ENCODE data around the gene ADGRB3.
A peak's percentile ranks its signal among the peaks of the same experiment; 100 is the strongest.

ADGRB3 gene

DNA sequence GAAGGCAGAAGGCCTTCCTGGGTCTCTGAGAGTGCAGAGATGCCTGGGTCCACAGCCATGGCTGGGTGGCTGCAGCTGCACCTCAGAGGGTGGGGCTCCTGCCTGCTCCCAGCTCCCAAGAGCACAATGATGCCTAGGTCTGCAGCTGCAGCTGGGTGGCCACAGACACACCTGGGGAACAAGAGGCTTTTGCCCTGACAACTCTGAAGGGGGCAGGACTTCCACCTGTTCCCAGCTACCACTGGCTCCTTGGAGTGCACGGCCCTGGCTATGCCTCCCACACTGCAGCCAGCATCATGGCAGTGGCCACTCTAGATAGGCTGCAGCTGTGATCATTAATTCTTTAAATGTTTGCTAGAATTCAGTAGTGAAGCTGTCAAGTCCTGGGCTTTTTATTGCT lies 511.3 kb downstream of the ADGRB3 start:
- DNase-seq: no peak

GRCh38 chr6:69155467-69155866 lies 520.4 kb downstream of the ADGRB3 start:
- no peak for DNase-seq

GRCh38 chr6:69162811-69163210 lies 527.7 kb downstream of the ADGRB3 start:
- no peak for DNase-seq

GRCh38 chr6:69164564-69165229 lies 529.6 kb downstream of the ADGRB3 start:
- no peak for DNase-seq

GRCh38 chr6:69179681-69180080 lies 544.6 kb downstream of the ADGRB3 start:
- no peak for DNase-seq

DNA sequence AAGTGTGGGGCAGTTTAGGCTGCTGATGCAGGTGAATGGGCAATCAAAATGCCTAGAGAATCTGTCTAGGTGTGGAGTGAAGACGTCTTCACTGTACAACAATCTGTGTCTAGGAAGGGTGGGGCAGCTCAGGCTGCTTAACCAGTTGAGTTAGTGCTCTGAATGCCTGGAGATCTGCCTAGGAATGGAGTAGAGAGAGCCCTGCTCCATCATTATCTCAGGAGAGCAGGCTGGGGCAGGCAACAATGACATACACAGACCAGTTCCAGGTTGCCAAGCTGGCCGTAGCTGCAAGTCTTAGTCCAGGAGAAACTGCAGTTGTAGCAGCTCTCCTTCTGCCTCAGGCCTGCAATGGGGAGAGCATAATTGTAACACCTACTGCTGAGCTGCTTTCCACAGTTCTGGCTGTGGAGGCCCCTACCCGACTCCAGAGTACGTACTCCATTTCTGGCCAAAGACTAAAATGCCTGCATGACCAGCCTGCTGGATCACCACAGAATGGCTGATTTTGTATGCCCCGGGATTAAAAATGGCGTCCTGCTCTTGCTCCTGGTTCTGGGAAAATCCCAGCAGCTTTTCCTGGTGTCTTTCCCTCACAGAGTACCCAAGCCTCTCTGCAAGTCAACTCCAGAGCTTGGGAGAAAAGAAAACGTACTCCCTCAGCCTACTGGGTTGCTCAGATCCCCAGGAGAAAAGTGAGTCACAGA lies 545.4 kb downstream of the ADGRB3 start:
- no peak for DNase-seq

GRCh38 chr6:69181964-69182363 lies 546.9 kb downstream of the ADGRB3 start:
- no peak for DNase-seq

GRCh38 chr6:69185276-69185675 lies 550.2 kb downstream of the ADGRB3 start:
- DNase-seq: no peak

DNA sequence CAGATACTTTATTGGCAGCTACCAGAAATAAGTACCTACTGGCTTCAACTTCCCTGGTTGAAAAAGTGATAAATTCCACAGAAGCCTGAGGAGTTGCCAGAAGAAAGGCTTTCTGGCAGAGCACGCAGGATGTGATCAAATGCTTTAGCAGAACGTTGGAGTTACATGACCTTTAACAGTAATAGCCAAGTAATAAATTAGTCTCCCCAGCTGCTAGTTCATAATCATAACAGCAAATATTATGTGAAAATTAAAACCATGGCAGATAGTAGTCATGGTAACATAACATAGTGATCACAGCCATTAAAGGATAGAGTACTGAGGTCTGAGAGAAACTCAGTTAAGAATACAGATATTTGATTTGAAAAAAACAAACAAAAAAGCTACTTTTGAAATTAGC lies 567.7 kb downstream of the ADGRB3 start:
- no peak for DNase-seq

DNA sequence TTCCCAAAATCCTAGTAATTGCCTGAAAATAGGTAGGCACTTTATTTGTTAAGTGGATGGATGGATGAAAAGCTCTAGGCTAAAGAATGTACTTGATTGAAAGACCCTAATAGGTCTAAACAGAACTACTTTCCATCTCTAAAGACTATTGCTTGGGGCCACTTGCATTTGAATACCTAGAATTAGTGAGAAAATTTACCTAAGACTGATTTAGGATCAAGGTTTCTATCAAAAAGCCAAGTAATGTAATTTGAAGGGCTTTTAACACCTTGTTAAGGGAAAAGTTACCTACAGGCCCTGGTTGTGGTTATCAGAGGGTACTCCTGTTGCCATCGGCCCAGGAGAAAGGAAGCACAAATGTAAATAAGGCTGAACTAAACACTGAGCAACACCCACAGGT lies 581.0 kb downstream of the ADGRB3 start:
- DNase-seq: no peak

- no peak for DNase-seq
Observed at GRCh38 chr6:69217343-69217742, 582.3 kb downstream of the ADGRB3 start.

- DNase-seq: no peak
Observed at GRCh38 chr6:69220375-69220774, 585.3 kb downstream of the ADGRB3 start.

- DNase-seq: no peak
Observed at GRCh38 chr6:69232008-69232407, 596.9 kb downstream of the ADGRB3 start.

DNA sequence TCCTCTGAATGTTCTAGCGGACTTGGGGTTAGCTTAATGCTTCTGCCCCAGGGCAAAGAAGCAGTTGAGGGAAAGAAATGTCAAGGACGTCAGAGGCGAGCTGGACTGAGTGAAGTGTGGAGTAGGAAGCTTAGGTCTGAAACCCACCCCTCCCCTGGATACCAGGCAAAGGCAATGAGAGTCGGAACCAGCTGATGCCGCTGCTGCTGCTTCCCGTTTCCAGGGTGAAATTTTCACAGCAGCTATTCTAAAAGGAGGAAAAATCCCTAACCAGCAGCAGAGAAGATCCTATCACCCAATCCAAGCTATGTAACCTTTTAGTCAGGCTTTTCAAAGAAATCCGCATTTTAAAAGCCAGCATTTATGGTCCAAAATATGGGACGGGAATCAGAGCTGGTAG lies 597.4 kb downstream of the ADGRB3 start:
- no peak for DNase-seq

DNA sequence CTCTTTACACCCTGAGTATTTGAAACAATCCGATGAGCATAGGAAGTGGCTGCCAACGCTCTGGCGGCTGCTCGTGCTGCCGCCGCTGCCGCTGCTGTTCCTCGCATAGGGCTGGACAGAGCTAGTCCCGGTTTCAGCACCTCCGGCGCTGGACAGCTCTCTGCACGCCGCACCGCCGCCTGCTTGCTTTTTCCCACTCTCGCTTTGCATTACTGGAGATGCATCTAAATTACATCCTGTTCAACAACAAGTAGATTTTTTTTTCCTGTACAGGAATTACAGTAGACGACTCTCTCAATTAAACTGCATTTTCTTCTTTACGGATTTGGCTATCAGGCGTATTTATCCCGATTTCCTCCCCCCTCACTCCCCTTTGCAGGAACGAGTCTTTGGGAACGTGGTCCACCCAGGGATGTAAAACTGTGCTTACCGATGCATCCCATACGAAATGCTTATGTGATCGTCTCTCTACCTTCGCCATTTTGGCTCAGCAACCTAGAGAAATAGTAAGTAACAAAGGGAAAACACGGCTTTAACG lies 597.9 kb downstream of the ADGRB3 start:
- DNase-seq: peak; percentile 49

- DNase-seq: no peak
Observed at GRCh38 chr6:69238067-69238466, 603.0 kb downstream of the ADGRB3 start.

DNA sequence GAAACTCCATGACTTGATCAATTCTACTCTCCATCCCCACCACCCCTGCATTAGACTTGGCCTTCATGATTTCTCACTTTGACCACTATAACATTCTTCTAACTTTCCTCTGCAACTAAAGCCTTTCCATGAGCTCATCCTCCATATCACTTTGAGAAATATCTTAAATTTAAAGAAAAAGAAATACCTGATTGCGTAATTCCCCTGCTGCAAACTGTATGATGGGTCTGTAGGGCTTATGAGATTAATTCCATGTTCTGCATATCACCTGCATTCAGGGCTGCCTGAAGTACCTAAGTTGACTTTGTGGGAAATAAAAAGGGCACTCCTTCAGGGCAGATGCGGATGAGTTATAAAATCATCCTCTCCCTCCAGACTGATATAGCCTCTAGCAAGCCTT lies 611.9 kb downstream of the ADGRB3 start:
- no peak for DNase-seq

DNA sequence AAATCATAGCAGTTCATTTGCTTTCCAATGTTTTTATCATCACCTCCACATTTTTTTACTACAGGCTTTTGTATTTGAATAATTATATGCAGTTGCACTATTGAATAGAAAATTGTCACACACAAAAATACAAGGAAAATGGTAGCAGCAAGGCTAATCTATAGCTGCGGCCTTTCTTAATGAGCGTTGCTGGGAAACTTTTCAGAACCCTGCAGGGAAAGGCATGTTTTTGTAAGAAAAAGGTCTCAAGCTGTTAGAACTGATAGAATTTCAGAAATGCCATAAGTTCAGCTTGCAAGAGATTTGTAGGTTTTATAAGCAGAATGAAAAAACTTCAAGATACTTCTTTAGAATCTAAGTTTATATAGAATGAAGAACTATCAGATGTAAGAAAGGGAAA lies 625.9 kb downstream of the ADGRB3 start:
- no peak for DNase-seq

GRCh38 chr6:69263297-69263696 lies 628.2 kb downstream of the ADGRB3 start:
- DNase-seq: no peak

DNA sequence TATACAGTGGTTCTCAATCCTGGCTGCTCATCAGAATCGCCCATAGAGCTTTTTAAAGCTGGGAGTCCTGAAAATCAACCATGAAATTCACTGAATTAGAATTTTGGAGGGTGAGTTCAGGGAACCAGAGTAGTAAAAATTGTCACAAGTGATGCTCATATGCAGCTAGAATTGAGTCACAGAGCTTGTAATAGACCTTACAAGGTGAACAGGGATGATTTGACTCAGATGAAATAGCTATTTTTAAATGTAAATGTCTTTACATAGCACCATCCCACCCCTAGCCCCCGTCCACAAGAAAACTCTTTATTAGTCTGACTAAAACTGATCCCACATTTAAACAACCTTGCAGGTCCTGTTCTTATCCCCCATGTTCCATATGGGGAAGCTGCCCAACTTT lies 630.0 kb downstream of the ADGRB3 start:
- no peak for DNase-seq

- no peak for DNase-seq
Observed at GRCh38 chr6:69265706-69266105, 630.6 kb downstream of the ADGRB3 start.

DNA sequence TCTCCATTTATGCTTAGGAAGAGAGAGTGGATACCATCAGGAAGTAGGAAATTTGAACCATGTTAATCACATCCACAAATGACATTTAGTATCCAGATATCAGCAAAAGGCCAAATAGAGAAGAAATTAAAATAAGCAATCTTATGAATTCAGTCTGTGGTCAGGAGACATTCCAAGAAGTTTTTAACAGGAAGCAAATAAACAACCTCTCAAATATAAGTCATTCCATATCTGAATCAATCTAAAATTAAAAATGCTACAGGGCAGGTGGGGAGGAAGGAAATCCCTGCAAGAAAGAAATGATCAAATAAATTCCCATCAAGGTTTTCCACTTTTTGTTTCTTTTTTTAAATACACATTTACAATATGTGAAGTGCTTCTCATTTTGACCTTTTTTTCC lies 641.1 kb downstream of the ADGRB3 start:
- DNase-seq: no peak

DNA sequence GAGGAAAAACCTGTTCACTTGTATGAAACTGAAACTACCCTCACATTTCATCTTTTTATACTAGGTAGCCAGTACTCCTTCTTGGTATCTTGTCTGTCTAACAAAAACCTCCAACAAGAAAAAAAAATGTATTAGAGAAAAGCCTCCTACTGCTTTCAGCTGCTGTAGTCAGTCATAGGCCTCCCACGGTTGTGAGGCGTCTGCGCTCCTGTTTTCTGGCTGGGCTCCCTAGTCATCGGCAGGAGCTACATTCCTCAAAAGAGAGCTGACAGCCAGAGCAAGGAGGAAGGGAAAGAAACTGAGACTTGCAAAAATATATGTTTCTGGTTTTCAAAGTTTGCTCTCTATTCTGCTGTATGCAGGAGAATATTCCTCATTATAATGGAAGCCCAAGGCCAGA lies 644.7 kb downstream of the ADGRB3 start:
- no peak for DNase-seq

- no peak for DNase-seq
Observed at GRCh38 chr6:69280858-69281257, 645.8 kb downstream of the ADGRB3 start.
